BE2C (cell line): Measurements from ENCODE around the gene CFAP97D2.

ENCODE experiments used
- DNase-seq: peaks from one replicate; pipeline ENCODE4 v3.0.0-alpha.2; 2020
- H3K27me3 ChIP-seq: fragments of 250-450 bp; sonication (Bioruptor Pico); 2 replicates; pipeline ENCODE4 v1.5.1; 2020; ENCODE audit warnings: mild to moderate bottlenecking
- H3K36me3 ChIP-seq: fragments of 250-450 bp; sonication (Bioruptor Pico); 2 replicates; pipeline ENCODE4 v1.5.1; 2020; ENCODE audit warnings: mild to moderate bottlenecking
- H3K4me1 ChIP-seq: fragments of 250-450 bp; sonication (Bioruptor Pico); 2 replicates; pipeline ENCODE4 v1.5.1; 2020
- H3K4me3 ChIP-seq: 2 replicates; pipeline ENCODE4 v1.5.1; 2011; ENCODE audit warnings: low read depth, low read length
- H3K9me3 ChIP-seq: fragments of 250-450 bp; sonication (Bioruptor Pico); 2 replicates; pipeline ENCODE4 v1.5.1; 2020
- CTCF ChIP-seq: IDR thresholded peaks from 2 replicates; pipeline ENCODE4 v1.5.1; 2012; ENCODE audit warnings: mild to moderate bottlenecking, low read depth, low read length

Gene CFAP97D2

GRCh38 chr13:114266241-114266640 lies 87.2 kb downstream of the CFAP97D2 start:
- no peaks in the 10 kb centered on the region for H3K9me3 ChIP-seq
- H3K27me3 ChIP-seq, result no peaks in the 10 kb centered on the region
- H3K36me3 ChIP-seq, result peaks cover 87% of the 10 kb centered on the region
- no peak overlapping the region for H3K4me3 ChIP-seq
- TF ChIP-seq CTCF, result no peak
- H3K4me1 ChIP-seq, result no peaks in the 10 kb centered on the region
- no peak for DNase-seq

- Histone ChIP-seq H3K9me3 (no peaks in the 10 kb centered on the region), H3K27me3 (no peaks in the 10 kb centered on the region), H3K36me3 (peaks cover 78% of the 10 kb centered on the region), H3K4me3 (no peak overlapping the region), H3K4me1 (no peaks in the 10 kb centered on the region)
- TF ChIP-seq CTCF, result no peak
- no peak for DNase-seq
Measured at GRCh38 chr13:114268344-114269280, 89.6 kb downstream of the CFAP97D2 start.

- H3K36me3 ChIP-seq, result peaks cover 71% of the 10 kb centered on the region
Measured at GRCh38 chr13:114269281-114269770, 90.3 kb downstream of the CFAP97D2 start.

More at GRCh38 chr13:114269281-114269770, 90.3 kb downstream of the CFAP97D2 start:
- Histone ChIP-seq H3K9me3 (no peaks in the 10 kb centered on the region), H3K4me3 (no peak overlapping the region), H3K27me3 (no peaks in the 10 kb centered on the region), H3K4me1 (no peaks in the 10 kb centered on the region)
- no peak for TF ChIP-seq CTCF
- DNase-seq, result no peak
